Adrenal gland (tissue), 5 donors: ENCODE results near the gene CPN2.

ENCODE experiments used
- POLR2A ChIP-seq, 2 donors: fragments of 450-650 bp; IDR thresholded peaks; one replicate each; pipeline ENCODE4 v1.6.1; 2017; ENCODE audit warnings: antibody characterized with exemption in 2 of 2, mild to moderate bottlenecking in 2 of 2, moderate library complexity in 1 of 2
- TF ChIP-seq, protein P1 (sequence below), 6 experiments: fragments of 450-650 bp in 4 of 6; fragments of 200-600 bp in 2 of 6; sonication (generic) in 1 of 6; IDR thresholded peaks; 1 replicate in 5 of 6; 2 replicates in 1 of 6; pipeline versions ENCODE4 v1.5.1 to v1.8.0; 2016 to 2021; ENCODE audit warnings: antibody characterized with exemption in 6 of 6, mild to moderate bottlenecking in 2 of 6, moderate library complexity in 1 of 6
- donor health status: DM: no; HTN: no; CAD: no.

DNA sequence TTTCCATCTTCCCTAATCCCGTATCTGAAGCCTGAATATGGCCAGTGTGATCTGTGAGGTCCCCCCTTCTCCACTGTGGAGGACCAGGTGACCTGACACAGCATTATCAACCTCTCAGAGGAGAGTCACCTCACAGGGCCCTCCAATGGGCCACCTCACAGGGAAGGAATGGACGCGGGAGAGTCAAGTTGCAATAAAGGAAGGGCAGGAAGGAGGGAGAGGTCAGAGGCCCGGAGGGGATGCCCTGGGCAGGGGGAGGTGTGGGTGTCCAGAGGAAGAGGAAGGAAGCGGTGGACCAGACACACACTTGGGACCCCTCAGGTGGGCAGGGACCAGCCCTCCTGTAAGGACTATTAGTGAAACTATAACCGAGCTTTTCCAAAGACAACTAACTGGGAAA, 33.0 kb upstream of the CPN2 start:
- TF ChIP-seq POLR2A (IDR thresholded peaks at IDR 0.05): no peak
- TF ChIP-seq, protein P1, sequence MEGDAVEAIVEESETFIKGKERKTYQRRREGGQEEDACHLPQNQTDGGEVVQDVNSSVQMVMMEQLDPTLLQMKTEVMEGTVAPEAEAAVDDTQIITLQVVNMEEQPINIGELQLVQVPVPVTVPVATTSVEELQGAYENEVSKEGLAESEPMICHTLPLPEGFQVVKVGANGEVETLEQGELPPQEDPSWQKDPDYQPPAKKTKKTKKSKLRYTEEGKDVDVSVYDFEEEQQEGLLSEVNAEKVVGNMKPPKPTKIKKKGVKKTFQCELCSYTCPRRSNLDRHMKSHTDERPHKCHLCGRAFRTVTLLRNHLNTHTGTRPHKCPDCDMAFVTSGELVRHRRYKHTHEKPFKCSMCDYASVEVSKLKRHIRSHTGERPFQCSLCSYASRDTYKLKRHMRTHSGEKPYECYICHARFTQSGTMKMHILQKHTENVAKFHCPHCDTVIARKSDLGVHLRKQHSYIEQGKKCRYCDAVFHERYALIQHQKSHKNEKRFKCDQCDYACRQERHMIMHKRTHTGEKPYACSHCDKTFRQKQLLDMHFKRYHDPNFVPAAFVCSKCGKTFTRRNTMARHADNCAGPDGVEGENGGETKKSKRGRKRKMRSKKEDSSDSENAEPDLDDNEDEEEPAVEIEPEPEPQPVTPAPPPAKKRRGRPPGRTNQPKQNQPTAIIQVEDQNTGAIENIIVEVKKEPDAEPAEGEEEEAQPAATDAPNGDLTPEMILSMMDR (IDR thresholded peaks at IDR 0.05): no peak
